Cardiac septum (tissue), 1 donor: ENCODE results near the gene DBET. TPM values are rescaled to one million over a fixed set of nuclear protein-coding genes. Genes with fewer than 3 reads are reported as not detected.
"Not testable (repeated sequence)": the region's sequence is repeated elsewhere in the genome, so short reads cannot be mapped to it uniquely, and the experiment has no call there.

Experiments
- DNase-seq: peaks from one replicate; pipeline ENCODE4 v3.0.0-alpha.2; 2020; ENCODE audit warnings: low spot score
- intact Hi-C: fragments of 100-400 bp; cut with DNase I; formaldehyde crosslinking; loops from one replicate; pipeline ENCODE4 v1.14.0; 2022
- long read RNA-seq: library from polyadenylated mRNA; unstranded; transcript quantifications from one replicate; pipeline ENCODE4 v2.0.0, GENCODE V29; 2021
- total RNA-seq: library from RNA; stranded (reverse); fragmentation: NEBNext Ultra II Directional; extraction: Animal tissue kit (Norgen Biotek cat#: 25700); gene quantifications from one replicate; pipeline ENCODE4 v1.2.1, GENCODE V29; 2021
- donor health status: DM: no; HTN: no; CAD: no.

DBET gene
- 0.05 TPM for total RNA-seq
- long read RNA-seq, result 0 reads

GRCh38 chr4:190064342-190064741, at the start of gene DBET:
TSS of gene DBET (plus strand) at chr4:190064502.
- intact Hi-C loops, DNase-seq: not testable (repeated sequence)

- DNase-seq, result no peak
- intact Hi-C loops, result no loop called here
Observed at GRCh38 chr4:190014771-190015537, 49.3 kb upstream of the DBET start.

DNA sequence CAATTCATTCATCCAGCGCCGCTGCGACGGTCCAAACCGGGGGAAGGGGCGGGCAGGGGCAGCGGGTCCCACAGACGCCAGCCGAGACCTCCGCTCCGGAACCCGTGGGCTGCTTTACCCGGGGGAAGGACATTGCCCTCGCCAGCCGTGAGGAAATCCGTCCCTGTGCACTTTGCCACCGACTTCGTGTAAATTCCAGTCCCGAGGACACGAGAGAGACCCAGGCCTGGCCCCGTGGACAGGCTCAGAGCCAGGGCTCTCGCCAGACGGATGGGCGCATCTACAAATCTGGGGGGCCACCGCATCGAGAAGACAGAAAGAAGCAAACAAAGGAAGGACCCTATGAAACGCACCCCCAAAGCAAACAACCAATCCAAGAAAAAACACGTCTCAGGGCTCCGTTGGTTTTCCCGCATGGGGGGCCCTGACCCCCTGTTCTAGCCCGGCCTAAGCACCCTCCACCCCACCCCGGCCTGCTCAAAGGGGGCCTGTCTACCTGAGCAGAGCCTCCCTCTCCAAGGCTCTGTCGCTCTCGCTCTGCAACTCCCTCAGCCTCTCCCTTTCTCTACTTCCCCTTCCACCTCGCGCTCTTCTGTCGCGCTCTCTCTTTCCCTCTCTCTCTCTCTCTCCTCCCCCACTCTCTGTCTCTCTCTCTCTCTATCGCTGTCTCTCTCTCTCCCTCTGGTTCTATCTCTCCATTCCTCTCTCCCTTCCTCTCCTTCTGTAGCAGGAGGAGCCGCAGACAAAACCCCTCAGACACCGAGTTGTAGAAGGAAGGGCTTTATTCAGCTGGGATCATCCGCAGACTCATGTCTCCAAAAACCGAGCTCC, 48.5 kb upstream of the DBET start:
- DNase-seq, result no peak
- intact Hi-C loops, result no loop called here

DNA sequence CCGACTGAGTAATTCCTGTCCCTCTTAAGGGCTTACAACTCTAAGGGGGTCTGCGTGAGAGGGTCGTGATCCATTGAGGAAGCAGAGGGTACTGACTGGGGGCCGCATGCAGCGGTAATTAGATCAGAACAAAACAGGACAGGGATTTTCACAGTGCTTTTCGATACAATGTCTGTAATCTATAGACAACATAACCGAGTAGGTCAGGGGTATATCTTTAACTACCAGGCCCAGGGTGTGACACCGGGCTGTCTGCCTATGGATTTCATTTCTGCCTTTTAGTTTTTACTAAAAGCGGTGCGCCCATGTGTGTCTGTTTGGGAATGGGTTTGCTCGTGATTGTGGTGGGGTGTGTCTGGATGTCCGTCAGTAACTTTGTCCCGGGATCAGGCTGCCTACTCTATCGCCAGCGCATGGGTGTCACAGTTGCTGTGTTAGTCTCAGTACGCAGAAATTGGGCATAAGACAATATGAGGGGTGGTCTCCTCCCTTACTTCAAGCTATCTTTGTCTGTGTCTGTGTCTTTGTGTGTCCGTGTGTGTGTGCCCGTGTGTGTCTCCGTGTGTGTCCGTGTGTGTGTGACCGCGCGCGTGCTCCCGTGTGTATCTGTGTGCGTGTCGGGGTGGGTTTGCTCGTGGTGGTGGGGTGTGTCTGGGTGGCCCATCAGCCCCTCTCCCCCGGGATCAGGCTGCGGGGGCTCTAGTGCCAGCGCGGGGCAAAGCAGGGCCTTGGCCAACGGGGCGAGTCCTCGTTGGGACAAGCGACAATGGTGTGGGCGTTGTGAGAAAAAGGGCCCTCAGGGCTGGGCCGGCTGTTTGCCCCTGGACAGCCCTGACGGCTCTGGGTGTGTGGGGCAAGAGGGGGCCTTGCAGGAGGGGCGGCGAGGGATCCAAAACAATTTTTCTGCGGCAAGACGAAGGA, 47.7 kb upstream of the DBET start:
- DNase-seq, result no peak
- intact Hi-C loops, result no loop called here

GRCh38 chr4:190017357-190018200, 46.7 kb upstream of the DBET start:
- intact Hi-C loops, result no loop called here
- no peak for DNase-seq

DNA sequence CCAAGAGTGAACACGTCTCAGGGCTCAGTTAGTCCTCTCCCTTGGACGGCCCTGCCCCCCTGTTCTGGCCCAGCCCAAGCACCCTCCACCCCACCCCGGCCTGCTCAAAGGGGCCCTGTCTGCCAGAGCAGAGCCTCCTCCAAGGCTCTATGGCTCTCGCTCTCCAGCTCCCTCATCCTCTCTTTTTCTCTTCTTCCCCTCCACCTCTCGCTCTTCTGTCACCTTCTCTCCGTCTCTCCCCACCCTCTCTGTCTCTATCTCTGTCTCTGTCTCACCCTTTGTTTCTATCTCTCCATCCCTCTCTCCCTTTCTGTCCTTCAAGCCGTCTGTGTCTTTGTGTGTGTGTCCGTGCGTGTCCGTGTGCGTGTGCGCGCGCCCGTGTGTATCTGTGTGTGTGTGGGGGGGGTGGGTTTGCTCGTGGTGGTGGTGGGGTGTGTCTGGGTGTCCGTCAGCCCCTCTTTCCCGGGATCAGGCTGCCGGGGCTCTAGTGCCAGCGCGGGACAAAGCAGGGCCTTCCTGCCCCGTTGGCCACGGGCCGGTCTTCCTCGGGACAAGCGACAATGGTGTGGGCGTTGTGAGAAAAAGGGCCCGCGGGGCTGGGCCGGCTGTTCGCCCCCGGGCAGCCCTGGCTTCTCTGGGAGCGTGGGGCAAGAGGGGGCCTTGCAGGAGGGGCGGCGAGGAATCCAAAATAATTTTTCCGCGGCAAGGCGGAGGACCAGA, 45.9 kb upstream of the DBET start:
- no peak for DNase-seq

DNA sequence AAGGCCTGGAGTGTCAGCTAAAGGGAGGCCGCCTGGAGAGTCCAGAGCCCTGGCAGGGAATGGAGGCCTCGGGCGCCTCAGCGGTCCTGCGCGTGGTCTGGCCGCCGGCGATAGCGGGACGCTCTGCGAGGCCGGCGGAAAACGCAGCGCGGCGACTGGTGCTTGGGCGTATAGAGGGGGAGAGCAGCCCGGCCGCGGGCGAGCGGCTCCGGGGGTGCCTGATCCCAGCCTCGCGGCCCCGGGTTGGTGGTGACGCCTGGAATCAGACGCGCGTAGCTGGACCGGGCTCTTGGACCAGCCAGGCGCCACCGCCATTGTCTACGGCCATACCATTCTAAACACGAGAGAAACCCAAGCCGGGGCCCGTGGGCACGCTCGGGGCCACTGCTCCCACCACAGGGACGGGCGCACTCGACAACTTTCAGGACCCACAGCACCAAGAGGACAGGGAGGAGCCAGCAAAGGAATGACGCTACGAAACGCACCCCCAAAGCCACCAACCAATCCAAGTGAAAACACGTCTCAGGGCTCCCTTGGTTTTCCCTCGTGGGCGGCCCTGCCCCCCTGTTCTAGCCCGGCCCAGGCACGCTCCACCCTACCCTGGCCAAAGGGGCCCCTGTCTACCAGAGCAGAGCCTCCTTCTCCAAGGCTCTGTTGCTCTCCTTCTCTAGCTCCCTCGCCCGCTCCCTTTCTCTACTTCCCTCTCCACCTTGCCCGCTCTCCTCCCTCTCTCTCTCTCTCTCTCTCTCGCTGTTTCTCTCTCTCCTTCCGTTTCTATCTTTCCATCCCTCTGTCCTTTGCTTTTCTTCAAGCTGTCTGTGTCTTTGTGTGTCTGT, 45.1 kb upstream of the DBET start:
- intact Hi-C loops, result no loop called here
- DNase-seq, result no peak

More for the DNA sequence above, 45.9 kb upstream of the DBET start:
- intact Hi-C loops, result no loop called here

DNA sequence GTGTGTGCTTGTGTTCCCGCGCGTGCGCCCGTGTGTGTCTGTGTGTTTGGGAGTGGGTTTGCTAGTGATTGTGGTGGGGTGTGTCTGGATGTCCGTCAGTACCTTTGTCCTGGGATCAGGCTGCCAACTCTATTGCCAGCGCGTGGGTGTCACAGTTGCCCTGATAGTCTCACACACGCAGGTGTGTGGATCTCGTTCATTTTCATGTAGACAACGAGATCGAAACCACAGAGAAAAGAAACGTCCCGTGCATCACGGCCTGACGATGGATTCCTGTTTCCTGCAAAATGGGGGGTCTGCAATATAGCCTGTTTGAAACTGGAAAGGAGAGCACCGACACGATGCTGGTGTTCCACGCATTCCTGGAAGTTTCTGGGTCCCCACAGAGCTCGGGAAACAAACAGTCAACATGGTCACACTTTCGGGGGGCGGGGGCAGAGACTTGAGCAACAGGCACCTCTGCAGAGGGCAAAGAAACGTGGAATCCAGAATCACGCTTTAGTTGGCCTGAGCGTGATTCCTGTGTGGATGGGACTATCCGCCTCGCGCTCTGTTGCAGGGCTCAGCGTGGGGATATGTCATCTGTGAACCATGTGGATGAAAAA, 44.3 kb upstream of the DBET start:
- intact Hi-C loops, DNase-seq: not testable (repeated sequence)

DNA sequence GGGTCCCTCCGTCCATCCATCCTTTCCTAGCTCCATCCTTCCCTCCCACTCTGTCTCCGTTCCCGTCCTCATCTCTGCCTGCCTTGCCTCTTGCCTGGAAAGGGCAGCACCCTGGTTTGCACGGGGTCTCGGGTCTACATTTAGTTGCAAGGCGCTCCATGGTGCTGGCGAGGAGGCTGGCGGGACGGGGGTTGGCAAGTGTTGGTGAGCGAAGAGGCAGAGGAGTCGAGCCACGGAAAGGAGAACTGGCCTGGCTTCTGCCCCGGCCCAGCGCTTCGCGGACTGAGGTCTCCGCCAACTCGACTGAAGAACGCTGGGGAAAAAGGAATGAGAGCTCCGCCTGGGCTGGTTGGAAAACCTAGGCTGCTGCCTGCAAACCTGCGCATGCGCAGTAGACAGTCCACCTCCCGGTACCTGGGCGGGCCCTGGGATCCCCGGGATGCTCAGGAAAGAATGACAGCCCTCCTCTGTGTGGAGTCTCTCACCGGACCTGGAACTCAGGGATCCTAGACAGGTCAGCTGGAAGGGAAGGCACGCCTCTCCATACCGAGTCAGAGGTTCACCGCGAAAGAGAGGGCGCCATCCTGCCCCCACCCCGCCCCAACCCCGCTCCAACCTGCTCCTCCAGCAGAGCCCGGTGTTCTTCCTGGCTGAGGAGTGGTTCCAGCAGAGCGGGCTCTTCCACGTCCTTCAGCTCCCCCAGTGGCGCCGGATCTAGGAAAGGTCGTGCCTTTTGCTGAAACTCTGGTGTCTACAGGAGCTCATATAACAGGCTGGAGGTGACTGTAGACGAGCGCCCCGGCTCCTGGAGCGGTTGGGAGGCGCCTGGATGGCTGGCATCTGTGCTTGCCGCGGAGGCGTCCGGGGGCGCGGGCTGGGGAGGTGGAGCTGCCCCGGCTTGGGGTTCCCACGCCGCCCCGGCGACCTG, 43.2 kb upstream of the DBET start:
- intact Hi-C loops, result no loop called here
- DNase-seq, result peak; percentile 74

DNA sequence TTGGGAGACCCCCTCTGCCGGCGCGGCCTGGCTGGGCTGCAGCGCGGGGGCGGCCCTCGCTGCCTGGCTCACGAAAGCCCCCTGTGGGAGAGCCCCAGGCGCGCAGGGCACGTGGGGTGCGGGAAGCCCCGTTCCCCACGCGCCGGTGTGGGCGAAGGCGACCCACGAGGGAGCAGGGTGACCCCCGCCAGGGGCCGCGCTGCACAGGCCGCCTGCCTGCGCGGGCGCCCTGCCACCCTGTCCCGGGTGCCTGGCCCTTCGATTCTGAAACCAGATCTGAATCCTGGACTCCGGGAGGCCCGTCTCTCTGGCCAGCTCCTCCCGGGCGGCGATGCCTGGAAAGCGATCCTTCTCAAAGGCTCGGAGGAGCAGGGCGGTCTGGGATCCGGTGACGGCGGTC, 42.3 kb upstream of the DBET start:
- DNase-seq, intact Hi-C loops: not testable (repeated sequence)

DNA sequence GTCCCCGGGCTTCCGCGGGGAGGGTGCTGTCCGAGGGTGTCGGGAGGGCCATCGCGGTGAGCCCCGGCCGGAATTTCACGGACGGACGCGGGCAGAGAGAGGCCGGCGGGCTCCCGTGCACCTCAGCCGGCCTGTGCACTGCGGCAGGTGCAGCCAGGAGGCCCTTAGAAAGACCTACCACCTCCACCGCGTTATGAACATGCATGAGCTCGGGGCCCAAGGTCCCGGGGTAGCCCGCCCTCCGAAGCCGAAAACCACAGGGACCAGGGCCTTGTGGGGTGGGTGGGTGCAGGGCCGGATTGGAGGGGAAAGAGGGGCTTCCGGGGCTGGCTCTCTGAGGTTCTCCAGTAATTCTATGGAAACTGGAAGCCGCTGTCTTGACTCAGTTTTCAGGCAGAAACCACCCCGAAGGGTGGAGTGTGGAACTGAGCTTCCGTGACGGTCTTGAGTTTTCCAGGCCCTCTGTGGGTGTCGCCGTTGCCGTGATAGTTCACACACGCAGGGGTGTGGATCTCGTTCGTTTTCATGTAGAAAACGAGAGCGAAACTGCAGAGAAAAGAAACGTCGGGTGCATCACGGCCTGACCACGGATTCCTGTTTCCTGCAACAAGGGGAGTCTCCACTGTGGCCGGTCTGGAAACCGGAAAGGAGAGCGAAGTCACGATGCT, 41.6 kb upstream of the DBET start:
- DNase-seq, intact Hi-C loops: not testable (repeated sequence)

DNA sequence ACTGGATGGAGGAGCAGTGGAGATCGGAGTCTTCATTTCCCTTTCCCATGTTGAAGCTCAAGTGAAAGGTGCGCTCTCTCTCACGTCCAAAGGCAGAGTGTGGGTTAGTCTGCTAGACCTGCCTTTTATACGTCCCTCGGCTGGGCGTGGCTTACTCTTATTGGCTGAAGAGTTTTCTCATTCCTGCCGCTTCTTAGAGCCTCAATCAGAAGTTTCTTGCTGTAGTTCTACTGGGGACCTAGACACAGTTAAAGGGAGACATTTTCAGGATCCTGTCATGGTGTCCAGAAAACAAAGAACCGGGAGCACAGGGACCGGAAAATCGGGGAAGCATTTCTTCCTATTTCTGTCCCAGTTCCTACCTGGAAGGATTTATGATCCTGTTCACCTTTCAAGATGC, 37.1 kb upstream of the DBET start, which contains the start of gene FRG2:
Gene FRG2, minus strand, starts transcription at position 101 of the 400 bp plus-strand sequence. Its CDS starts 52 bp downstream, at position 49.
- DNase-seq, intact Hi-C loops: not testable (repeated sequence)

GRCh38 chr4:190031264-190031663, 33.0 kb upstream of the DBET start:
- intact Hi-C loops, DNase-seq: not testable (repeated sequence)

DNA sequence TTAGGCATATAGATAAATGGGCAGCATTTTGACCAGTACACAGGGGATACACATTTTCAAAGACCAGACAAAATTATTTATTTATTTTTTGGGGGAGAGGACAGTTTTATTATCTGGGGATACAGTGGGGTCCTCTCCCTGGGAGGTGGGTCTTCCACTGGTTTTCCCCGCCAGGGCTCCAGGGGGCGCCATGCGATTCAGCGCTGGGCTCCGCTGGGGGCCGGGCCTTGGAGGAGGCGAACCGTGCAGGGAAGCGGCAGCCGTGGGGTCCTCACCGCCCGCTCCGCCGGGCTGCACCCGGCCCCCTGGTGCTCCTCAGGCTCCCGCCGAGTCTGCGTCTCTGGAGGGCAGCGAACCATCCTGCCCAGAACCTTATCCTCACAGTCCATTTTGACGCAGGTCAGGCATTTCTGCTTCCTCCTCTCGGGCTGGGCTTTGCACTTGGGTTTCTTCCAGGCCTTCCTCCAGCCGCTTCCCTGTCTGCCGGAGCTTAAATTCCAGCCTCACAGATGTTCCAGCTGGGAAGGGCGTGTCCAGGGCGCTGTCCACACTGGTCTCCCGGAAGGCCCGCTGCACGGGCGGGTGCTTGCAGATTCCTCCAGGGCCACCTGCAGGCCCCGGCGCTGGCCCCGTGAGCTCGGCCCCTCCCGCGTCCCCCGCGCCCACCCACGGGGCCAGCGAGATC, 26.5 kb upstream of the DBET start:
- intact Hi-C loops, DNase-seq: not testable (repeated sequence)

DNA sequence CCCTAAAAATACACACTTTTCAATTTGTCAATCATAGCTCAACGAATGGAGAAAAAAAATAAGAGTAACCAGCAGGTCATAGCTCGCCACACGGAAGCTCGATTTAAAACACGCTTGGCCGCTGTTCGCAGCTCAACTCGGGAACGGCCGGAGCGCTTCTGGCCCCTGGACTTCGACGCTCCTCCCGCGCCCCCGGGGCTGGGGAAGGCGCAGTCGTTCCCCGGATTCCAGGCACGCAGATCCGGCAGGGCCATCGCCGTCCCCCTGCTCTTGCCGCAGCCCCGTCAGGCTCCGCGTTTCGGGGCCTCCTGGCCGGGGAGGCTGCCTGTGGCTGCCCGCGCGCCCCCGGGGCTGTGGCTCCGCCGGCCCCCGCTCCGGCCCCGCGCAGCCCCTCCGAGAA, 23.4 kb upstream of the DBET start:
- DNase-seq, intact Hi-C loops: not testable (repeated sequence)
